Keratinocyte (primary cell): ENCODE results near the gene ZNF555. TPM values are rescaled to one million over a fixed set of nuclear protein-coding genes. Genes with fewer than 3 reads are reported as not detected.

Experiments
- DNase-seq: peaks from one replicate; pipeline ENCODE4 v3.0.0-alpha.2; 2011; ENCODE audit warnings: low read depth, missing footprints, low spot score
- FAIRE-seq: peaks from 2 replicates; lab custom pipeline; 2011; peaks lifted over from hg19 to GRCh38; lab: Jason Lieb, UNC
- H2AFZ ChIP-seq: 2 replicates; pipeline ENCODE4 v1.6.0; 2012; ENCODE audit warnings: low read length, control low read depth, inconsistent platforms; ENCODE audit not compliant: control insufficient read depth
- H3K27ac ChIP-seq: 2 replicates; pipeline ENCODE4 v1.5.1; 2011; ENCODE audit warnings: low read length; ENCODE audit not compliant: control insufficient read depth, insufficient read depth
- H3K27me3 ChIP-seq: 3 replicates; pipeline ENCODE4 v1.6.0; 2011; ENCODE audit warnings: low read length; ENCODE audit not compliant: control insufficient read depth, insufficient read depth; ENCODE audit errors: extremely low read depth
- H3K36me3 ChIP-seq, 2 experiments: 2 replicates in 1 of 2; 3 replicates in 1 of 2; pipeline ENCODE4 v1.5.1; 2011; ENCODE audit warnings: low read length in 2 of 2, mild to moderate bottlenecking in 1 of 2; ENCODE audit not compliant: control insufficient read depth in 2 of 2, insufficient read depth in 2 of 2; ENCODE audit errors: extremely low read depth in 1 of 2
- H3K4me1 ChIP-seq: 3 replicates; pipeline ENCODE4 v1.5.1; 2011; ENCODE audit warnings: low read length; ENCODE audit not compliant: control insufficient read depth, insufficient read depth; ENCODE audit errors: extremely low read depth
- H3K4me2 ChIP-seq: 3 replicates; pipeline ENCODE4 v1.6.0; 2011; ENCODE audit warnings: low read depth, low read length; ENCODE audit not compliant: control insufficient read depth, insufficient read depth; ENCODE audit errors: extremely low read depth
- H3K4me3 ChIP-seq, 3 experiments: fragments of 200-600 bp in 1 of 3; sonication (generic) in 1 of 3; 2 replicates in 2 of 3; 3 replicates in 1 of 3; pipeline ENCODE4 v1.5.1; 2011 to 2016; ENCODE audit warnings: low read length in 3 of 3, mild to moderate bottlenecking in 3 of 3, control low read depth in 2 of 3, inconsistent platforms in 1 of 3, low read depth in 1 of 3, mixed read lengths in 1 of 3, mixed run types in 1 of 3, moderate library complexity in 1 of 3; ENCODE audit not compliant: control insufficient read depth in 2 of 3, insufficient read depth in 2 of 3; ENCODE audit errors: extremely low read depth in 1 of 3
- H3K79me2 ChIP-seq: 2 replicates; pipeline ENCODE4 v1.6.0; 2012; ENCODE audit warnings: low read length; ENCODE audit not compliant: control insufficient read depth, insufficient read depth
- H3K9ac ChIP-seq: 3 replicates; pipeline ENCODE4 v1.6.0; 2011; ENCODE audit warnings: low read length; ENCODE audit not compliant: control insufficient read depth, insufficient read depth; ENCODE audit errors: extremely low read depth
- H3K9me1 ChIP-seq: 3 replicates; pipeline ENCODE4 v1.6.0; 2011; ENCODE audit warnings: low read length; ENCODE audit not compliant: control insufficient read depth, insufficient read depth; ENCODE audit errors: extremely low read depth
- H3K9me3 ChIP-seq: 2 replicates; pipeline ENCODE4 v1.5.1; 2012; ENCODE audit warnings: low read depth, low read length; ENCODE audit not compliant: control insufficient read depth
- H4K20me1 ChIP-seq: 3 replicates; pipeline ENCODE4 v1.6.0; 2011; ENCODE audit warnings: low read length; ENCODE audit not compliant: control insufficient read depth, insufficient read depth; ENCODE audit errors: extremely low read depth
- EZH2 ChIP-seq: IDR thresholded peaks from one replicate; pipeline ENCODE4 v1.6.1; 2012; ENCODE audit warnings: inconsistent platforms, mild to moderate bottlenecking, low read length, moderate library complexity
- dilution Hi-C: fragments of 300-500 bp; cut with MboI; formaldehyde crosslinking; loops from one replicate; pipeline ENCODE4 v1.7.0; 2020; ENCODE audit warnings: low sequenced_read_pairs; ENCODE audit not compliant: extremely low pct_ligation_motif_present
- polyA plus RNA-seq, 5 experiments: library from polyadenylated mRNA; depleted of rRNA in 3 of 5; stranded (reverse) in 3 of 5; stranded (forward) in 1 of 5; unstranded in 1 of 5; fragments of >200 nt; gene quantifications; 1 replicate in 1 of 5; 2 replicates in 3 of 5; 3 replicates in 1 of 5; pipeline versions ENCODE4 v1.2.1 to v1.2.3, GENCODE V29; 2011 to 2012; ENCODE audit warnings: missing spikeins in 2 of 5, low read depth in 1 of 5, low replicate concordance in 1 of 5
- TF ChIP-seq, protein P1 (sequence below), 3 experiments: IDR thresholded peaks in 1 of 3; conservative IDR thresholded peaks in 1 of 3; optimal IDR thresholded peaks in 1 of 3; 2 replicates in 2 of 3; 3 replicates in 1 of 3; pipeline versions ENCODE3 to v1.5.1; 2011; ENCODE audit warnings: low read length in 3 of 3, mild to moderate bottlenecking in 3 of 3, moderate library complexity in 2 of 3, control low read depth in 1 of 3, inconsistent platforms in 1 of 3; ENCODE audit not compliant: insufficient read depth in 2 of 3; ENCODE audit errors: extremely low read depth in 1 of 3

The ZNF555 gene
- polyA plus RNA-seq, 1 donor (not counting 4 experiments of a cell fraction or from before 2014, with no cell fraction given): 4.3 TPM

DNA sequence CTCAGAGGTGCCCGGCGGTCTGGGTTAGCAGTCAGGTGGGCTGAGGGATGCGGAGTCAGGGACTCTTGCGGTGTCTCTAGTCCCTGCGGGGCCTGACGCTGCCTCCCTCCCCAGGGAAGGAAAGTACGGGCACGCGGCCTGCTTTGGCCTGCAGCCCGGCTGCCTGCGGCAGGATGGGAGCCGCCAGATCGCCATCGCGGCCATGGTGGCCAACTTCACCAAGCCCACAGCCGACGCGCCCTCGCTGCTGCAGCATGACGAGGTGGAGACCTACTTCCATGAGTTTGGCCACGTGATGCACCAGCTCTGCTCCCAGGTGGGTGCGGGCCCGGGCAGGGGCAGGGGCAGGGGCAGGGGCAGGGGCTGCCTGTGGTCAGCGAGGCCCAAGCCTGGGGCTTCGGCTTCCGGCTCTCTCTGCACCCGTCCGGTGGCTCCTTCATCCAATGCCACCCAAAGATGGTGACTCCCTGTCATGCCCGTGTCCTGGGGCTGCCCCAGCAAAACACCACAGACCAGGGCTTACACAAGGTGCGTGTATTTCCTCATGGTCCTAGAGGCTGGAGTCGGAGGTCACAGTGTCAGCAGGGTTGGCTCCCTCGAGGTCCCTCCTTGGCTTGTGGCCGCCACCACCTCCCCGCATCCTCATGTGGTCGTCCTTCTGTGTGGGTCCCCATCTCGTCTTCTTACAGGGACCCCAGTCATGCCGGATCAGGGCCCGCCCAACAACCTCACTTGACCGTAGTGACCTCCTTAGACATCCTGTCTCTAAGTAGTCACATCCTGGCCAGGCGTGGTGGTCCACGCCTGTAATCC, 32.9 kb upstream of the ZNF555 start:
- dilution Hi-C loops: no loop called here
- no peaks in the 10 kb centered on the region for H3K9me1 ChIP-seq
- H3K4me1 ChIP-seq: no peaks in the 10 kb centered on the region
- TF ChIP-seq, protein P1, sequence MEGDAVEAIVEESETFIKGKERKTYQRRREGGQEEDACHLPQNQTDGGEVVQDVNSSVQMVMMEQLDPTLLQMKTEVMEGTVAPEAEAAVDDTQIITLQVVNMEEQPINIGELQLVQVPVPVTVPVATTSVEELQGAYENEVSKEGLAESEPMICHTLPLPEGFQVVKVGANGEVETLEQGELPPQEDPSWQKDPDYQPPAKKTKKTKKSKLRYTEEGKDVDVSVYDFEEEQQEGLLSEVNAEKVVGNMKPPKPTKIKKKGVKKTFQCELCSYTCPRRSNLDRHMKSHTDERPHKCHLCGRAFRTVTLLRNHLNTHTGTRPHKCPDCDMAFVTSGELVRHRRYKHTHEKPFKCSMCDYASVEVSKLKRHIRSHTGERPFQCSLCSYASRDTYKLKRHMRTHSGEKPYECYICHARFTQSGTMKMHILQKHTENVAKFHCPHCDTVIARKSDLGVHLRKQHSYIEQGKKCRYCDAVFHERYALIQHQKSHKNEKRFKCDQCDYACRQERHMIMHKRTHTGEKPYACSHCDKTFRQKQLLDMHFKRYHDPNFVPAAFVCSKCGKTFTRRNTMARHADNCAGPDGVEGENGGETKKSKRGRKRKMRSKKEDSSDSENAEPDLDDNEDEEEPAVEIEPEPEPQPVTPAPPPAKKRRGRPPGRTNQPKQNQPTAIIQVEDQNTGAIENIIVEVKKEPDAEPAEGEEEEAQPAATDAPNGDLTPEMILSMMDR (optimal IDR thresholded peaks at IDR 0.05 in 1 of 3, IDR thresholded peaks at IDR 0.05 in 1 of 3, conservative IDR thresholded peaks at IDR 0.05 in 1 of 3; ENCODE audit: extremely low read depth in 1 of 3, insufficient read depth in 2 of 3, low read length in 3 of 3): no peak
- TF ChIP-seq EZH2: no peak
- H3K36me3 ChIP-seq: peaks cover 16 to 39% of the 10 kb centered on the region in 2 experiments
- no peak for DNase-seq
- H3K9ac ChIP-seq: no peak overlapping the region
- no peak overlapping the region for H2AFZ ChIP-seq
- no peaks in the 10 kb centered on the region for H3K79me2 ChIP-seq
- H3K27ac ChIP-seq: no peak overlapping the region
- H3K9me3 ChIP-seq: no peaks in the 10 kb centered on the region
- FAIRE-seq: no peak
- no peak overlapping the region for H3K4me2 ChIP-seq
- no peaks in the 10 kb centered on the region for H3K27me3 ChIP-seq
- no peaks in the 10 kb centered on the region for H4K20me1 ChIP-seq
- H3K4me3 ChIP-seq: no peak overlapping the region

GRCh38 chr19:2809387-2810140, 31.7 kb upstream of the ZNF555 start:
- FAIRE-seq: no peak
- no peak overlapping the region for H2AFZ ChIP-seq
- H3K4me1 ChIP-seq: no peaks in the 10 kb centered on the region
- H3K36me3 ChIP-seq: peaks cover 22 to 37% of the 10 kb centered on the region in 2 experiments
- H3K4me3 ChIP-seq: no peak overlapping the region
- TF ChIP-seq, protein P1 (optimal IDR thresholded peaks at IDR 0.05 in 1 of 3, IDR thresholded peaks at IDR 0.05 in 1 of 3, conservative IDR thresholded peaks at IDR 0.05 in 1 of 3; ENCODE audit: extremely low read depth in 1 of 3, insufficient read depth in 2 of 3, low read length in 3 of 3): no peak
- no peak for TF ChIP-seq EZH2
- no peak overlapping the region for H3K9ac ChIP-seq
- H3K4me2 ChIP-seq: no peak overlapping the region
- no peaks in the 10 kb centered on the region for H4K20me1 ChIP-seq
- H3K79me2 ChIP-seq: no peaks in the 10 kb centered on the region
- no peaks in the 10 kb centered on the region for H3K27me3 ChIP-seq
- H3K9me1 ChIP-seq: no peaks in the 10 kb centered on the region
- dilution Hi-C loops: no loop called here
- H3K27ac ChIP-seq: no peak overlapping the region
- no peak for DNase-seq
- no peaks in the 10 kb centered on the region for H3K9me3 ChIP-seq
